Right hindlimb (tissue), 1 donor: ENCODE data around the gene AKR1A1.
"Not testable (repeated sequence)": the region's sequence is repeated elsewhere in the genome, so short reads cannot be mapped to it uniquely, and the experiment has no call there.

Experiments used
- DNase-seq: peaks from one replicate; pipeline ENCODE4 v3.0.0-alpha.2; 2018

Gene AKR1A1

DNA sequence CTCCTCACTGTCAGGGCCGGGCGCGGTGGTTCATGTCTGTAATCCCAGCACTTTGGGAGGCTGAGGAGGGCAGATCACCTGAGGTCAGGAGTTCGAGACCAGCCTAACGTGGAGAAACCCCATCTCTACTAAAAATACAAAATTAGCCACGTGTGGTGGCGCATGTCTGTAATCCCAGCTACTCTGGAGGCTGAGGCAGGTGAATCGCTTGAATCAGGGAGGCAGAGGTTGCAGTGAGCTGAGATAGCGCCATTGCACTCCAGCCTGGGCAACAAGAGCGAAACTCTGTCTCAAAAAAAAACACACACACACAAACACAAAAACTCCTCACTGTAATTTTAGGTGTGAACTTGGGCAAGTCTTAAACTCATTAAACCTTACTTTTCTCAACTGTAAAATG lies 26.7 kb upstream of the AKR1A1 start:
- DNase-seq: not testable (repeated sequence)

DNA sequence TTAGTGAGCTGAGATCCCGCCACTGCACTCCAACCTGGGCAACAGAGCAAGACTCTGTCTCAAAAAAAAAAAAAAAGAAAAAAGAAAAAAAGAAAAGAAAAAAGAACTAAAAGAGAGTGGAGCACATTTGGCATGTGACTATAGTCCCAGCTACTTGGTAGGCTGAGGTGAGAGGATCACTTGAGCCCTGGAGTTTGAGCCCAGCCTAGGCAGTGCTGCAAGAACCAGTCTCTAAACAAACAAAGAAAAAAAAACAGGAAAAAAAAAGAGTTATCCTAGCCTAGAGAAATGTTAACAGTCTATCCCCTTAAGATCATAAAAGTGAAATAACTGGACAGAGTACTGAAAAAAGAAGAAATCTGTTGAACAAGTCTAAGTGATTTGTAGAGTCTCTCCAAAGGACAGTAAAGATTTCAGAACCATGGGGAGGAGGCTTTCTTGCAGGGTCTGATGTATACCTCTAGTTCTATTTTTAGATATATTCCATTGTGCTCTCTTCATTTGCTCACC lies 24.4 kb upstream of the AKR1A1 start:
- DNase-seq: no peak

DNA sequence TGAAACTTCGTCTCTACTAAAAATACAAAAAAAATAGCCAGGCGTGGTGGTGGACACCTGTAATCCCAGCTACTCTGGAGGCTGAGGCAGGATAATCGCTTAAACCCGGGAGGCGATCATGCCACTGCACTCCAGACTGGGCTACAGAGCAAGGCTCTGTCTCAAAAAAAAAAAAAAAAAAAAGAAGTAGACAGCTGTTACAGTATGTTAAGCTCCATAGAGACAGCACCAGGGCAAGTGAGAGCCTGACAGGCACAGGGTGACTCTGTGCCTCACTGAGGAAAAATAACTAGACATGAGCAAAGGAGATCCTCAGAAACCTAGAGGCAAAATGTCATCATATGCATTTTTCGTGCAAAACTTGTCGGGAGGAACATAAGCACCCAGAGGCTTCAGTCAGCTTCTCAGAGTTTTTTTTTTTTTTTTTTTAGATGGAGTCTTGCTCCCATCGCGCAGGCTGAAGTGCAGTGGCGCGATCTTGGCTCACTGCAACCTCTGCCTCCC lies 19.9 kb upstream of the AKR1A1 start:
- no peak for DNase-seq

DNA sequence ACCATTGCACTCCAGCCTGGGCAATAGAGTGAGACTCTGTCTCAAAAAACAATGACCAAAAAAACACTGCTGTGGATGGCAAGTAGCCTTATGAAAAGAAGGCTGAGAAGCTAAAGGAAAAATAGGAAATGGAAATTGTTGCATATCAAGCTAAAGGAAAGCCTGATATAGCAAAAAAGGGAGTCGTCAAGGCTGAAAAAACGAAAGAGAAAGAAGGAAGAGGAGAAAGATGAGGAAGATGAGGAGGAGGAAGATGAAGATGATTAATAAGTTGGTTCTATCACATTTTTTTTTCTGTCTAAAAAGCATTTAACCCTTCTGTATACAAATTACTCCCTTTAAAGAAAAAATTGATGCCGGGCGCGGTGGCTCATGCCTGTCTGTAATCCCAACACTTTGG lies 18.8 kb upstream of the AKR1A1 start:
- DNase-seq: no peak

DNA sequence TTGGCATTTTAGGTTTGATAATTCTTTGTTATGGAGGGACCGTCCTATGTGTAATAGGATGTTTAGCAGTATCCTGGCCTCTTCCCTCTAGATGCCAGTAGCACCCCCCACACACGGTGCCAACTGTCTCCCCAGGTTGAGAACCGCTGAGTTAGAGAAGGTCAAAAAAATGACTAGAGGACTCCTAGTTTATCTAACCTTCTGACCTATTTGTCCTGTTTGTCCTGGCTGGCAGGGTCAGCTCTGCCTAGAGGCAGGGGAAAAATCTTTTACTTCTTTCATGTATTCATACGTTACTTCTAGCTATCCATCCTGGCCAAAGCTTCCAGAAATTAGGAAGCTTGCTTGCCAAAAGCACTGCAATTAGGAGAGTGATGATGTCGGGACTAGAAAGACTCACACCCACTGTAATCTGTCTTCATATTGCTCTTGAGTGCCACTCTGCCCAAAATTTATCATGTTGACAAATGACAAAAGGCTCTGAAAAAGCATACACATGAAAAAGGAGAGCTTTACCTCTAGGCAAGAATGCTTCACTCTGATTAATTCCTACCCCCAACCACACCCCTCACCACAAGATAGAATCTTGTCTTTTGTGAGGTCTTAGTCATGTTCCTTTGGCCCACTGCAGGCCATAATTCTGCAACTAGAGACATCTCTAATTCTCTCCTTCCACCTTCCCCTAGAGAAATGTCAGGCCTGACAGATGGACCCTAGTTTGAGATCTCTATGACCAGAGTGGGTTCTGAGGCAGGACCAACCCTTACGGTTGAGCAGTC lies 14.4 kb upstream of the AKR1A1 start:
- DNase-seq: no peak

DNA sequence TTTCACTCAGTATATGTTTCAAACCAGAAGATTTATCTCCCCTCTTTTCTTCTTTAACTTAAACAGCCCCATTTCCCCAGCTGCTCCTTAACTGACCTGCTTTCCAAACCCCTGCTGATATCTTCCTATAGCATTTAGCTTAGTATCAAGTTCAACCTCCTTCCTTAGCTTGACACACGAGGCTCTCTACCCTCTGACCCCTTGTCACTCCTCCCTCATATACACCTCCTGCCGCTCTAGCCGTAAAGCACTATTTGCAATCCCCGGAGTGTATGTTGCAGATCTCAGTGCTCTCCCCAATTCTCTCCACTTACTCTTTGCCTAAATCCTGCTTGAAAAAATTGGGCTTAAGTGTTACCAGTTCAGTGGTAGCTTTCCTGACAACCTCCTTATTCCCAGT lies 13.7 kb upstream of the AKR1A1 start:
- no peak for DNase-seq

DNA sequence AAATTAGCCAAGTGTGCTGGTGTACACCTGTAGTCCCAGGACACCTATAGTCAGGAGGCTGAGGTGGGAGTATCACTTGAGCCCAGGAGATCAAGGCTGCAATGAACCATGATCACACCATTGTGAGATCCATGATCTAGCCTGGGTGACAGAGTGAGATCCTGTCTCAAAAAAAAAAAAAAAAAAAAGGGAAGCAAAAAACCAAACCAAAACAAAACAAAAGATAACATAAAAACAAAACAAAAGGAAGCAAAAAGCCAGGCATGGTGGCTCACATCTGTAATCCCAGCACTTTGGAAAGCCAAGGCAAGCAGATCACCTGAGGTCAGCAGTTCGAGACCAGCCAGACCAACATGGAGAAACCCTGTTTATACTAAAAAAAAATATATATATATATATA lies 9.4 kb upstream of the AKR1A1 start:
- DNase-seq: no peak

DNA sequence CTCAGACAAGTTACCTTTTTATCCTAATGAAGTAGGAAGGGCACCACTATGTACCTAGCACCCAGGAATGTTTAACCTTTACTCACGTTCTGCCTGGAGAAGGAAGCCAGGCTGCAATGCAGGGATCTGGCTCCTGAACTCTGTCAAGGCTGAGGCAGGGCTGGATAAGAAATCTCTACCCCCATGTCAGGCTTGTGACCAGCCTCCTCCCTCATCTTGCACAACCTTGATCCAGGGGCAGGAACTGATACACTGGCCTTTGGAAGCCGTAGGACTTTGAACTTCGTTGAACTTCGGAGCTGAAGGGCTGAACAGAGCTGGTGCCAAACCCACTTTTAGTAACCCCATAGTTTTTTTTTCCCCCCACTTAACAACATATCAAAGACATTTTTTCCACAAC lies 8.0 kb upstream of the AKR1A1 start:
- DNase-seq: no peak

DNA sequence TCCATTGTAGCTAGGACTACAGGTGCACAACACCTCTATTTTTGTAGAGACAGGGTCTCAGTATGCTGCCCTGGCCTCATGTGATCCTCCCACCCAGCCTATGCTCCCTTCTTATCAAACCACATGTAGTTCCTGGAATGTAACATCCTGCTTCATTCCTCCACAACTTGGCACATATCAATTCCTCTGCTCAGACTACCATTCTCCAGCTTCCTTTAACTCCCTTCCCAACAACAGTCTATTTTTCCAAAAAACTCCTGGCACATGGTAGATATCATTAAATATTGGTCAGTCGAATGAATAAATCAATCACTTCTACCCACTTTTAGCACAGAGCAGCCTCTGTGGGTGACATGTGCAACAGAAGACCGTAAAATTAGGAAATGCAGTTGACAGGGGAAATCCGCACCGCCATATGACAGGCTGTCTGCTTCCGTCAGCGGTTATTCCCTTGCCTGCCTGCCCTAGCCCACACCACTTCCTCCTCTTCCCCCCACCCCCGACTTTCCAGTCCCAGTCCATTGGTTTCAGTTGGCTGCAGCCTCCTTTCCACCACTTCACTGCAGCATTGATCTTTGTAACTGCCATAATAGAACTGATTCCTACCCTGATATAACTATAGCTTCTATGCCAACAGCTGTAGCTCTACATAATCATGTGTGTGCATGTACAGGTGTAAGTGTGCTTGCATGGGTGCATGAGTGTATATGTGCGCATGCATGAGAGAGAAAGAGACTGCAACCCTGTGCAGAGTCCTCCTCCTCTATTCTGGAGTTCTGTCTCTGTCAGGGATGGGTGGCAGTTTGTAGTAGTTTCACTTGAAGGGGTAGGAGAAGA lies 6.8 kb upstream of the AKR1A1 start:
- DNase-seq: peak; percentile 57

DNA sequence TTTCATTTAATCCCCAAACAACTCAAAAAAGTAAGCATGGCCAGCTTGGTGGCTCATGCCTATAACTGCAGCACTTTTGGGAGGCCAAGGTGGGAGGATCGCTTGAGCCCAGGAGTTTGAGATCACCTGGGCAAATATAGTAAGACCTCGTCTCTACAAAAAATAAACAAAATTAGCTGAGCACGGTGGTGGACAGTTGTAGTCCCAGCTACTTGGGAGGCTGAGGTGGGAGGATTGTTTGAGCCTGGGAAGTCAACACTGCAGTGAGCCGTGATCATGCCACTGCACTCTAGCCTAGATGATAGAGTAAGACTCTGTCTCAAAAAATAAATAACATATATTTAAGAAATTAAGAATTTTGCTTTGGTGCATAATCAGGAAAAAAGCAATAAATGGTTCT lies 6.1 kb upstream of the AKR1A1 start:
- no peak for DNase-seq

DNA sequence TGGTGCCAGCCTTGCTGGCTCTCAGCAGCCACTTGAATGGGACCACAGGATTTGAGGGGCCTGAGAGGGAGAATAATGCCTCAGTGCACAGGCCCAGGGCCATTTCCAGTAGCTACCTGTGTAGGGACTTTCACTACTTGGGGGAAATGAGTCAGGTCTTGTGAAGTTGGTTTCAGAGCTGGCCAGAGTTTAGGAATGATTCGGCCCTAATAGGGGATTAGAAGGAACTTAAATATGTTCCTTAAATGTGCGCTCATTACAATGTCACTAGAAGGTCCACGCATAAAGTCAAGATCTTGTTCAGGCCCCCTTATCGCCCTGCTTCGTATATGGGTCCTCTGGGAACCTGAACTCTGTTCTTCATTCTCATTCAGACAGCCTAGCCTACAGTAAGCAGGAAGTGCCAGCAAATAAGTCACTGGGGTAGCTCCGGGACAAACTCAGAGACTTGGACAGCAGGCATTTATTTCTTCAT lies 5.6 kb upstream of the AKR1A1 start:
- no peak for DNase-seq

DNA sequence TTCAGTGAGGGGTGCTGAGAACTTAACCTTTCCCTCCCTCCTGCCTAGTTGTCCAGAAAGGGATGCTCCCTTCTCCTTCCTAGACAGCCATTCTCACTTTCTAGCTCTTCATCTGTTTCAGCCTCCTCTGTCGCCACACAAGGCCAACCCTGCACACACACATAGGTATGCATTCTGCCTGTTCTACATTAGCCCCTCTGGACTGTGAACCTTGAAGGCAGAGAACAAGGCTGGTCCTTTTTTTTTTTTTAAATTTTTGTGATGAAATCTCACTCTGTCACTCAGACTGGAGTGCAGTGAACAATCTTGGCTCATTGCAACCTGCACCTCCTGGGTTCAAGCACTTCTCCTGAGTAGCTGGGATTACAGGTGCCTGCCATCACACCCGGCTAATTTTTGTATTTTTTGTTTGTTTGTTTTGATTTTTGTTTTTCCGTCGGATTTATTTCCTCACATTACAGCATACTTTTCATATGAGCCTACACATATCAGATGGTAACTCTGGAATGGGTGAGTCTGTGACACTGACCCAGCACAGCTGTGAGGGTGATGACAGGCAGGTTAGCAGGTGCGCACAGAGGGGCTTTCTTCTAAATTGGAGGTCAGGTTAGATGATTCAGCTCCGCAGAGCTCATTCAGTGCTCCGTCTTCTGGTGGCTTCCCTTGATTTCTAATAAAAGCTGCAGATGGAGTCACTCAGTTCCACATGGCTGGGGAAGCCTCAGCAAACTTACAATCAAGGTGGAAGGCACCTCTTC lies 4.9 kb upstream of the AKR1A1 start:
- no peak for DNase-seq

DNA sequence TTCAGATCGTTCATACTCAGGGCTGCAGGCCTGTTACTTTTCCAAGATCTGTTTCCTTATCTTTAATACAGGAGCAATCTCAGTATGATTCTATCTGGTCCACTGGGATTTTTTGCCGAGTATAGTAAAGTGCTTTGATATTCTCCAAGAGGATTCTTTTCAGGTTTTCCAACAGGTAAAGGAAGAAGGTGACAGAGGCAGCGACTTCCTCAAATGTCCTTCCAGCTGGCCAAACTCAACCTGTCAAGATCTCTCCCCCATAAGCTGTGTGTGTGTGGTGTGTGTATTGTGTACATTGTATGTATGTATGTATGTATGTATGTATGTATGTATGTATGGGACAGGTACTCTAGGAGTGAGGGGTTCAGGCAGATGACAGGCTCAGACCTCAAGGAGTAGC lies 1.1 kb downstream of the AKR1A1 start:
- no peak for DNase-seq

DNA sequence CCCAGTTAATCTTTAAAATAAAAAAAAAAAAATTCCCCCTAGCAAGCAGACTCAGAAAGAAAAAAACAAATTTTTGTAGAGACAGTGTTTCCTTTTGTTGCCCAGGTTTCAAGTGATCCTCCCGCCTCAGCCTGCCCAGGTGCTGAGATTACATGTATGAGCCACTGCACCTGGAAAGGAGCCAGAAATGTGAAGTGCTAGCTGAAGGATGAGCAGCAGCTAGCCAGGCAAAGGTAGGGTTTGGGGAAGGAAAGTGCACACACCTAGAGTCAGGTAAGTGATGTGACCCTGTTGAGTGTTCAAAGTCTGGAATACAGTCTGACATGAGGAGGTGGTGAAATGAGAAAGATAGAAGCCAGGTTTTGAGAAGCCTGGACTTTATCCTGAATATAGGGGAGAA lies 1.7 kb downstream of the AKR1A1 start:
- no peak for DNase-seq

DNA sequence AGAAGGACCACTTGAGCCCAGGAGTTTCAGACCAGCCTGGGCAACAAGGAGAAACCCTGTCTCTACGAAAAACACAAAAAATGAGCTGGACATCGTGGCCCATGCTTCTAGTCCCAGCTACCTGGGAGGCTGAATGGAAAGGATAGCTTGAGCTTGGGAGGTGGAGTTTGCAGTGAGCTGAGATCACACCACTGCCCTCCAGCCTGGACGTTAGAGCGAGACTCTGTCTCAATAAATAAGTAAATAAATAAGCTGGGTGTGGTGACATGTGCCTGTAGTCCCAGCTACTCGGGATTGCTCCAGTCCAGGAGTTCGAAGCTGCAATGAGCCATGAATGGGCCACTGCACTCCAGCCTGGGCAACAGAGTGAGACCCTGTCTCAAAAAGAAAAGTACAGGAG lies 3.6 kb downstream of the AKR1A1 start:
- no peak for DNase-seq

DNA sequence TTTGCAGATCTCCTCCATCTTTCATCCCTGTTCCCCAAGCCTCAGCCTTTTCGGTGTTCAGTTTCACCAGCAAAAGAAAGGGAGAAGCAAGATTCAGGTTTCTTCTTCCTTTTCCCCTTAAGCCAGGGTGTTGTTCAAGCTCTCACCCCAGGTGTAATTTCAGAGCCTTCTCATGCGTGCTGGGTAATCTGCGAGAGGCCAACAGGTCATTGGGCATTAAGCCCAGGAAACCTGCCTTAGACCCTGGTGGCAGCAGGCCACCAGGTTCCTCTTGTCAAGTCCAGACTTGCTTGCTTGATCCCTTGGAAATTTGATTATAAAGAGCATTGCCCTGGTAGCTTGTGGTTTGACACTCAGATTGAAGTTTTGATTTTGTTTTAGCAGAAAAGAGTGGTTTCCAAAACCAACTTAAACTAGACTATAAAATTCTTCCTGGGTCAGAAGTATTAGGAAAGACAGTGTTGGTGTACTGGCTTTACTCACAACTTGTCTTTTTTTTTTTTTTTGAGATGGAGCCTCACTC lies 6.9 kb downstream of the AKR1A1 start:
- DNase-seq: no peak

DNA sequence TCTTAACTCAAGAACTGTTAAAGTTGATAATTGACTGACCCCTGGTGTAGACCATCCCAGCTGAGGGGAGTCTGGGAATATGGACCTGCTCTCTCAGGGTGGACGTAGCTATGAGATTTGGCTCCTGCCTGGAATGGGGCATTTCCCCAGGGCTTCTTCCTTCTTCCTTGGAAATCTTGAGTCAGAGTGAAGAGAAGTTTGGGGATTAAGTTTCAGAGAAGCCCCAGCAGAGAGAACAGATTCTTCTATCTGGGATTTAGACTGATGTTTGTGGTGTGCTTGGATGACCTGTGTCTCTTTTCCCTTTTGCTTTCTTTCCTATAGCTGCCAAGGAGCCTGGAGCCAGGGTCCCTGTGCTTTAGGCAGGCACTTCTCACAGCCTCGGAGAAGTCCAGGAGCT lies 13.2 kb downstream of the AKR1A1 start:
- DNase-seq: no peak

DNA sequence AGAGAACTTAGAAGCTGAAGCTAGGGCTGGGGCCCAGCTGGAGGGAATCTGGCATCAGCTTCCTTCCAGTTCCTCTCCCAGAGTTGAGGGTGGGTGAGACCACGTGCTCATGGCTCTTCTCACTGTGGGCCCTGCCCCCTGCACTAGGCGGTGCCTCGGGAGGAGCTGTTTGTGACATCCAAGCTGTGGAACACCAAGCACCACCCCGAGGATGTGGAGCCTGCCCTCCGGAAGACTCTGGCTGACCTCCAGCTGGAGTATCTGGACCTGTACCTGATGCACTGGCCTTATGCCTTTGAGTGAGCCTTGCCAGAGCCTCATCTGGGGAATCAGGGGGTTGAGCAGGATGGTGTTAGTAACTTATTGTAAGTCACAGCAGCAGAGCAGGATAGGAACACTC lies 16.1 kb downstream of the AKR1A1 start:
- DNase-seq: no peak

DNA sequence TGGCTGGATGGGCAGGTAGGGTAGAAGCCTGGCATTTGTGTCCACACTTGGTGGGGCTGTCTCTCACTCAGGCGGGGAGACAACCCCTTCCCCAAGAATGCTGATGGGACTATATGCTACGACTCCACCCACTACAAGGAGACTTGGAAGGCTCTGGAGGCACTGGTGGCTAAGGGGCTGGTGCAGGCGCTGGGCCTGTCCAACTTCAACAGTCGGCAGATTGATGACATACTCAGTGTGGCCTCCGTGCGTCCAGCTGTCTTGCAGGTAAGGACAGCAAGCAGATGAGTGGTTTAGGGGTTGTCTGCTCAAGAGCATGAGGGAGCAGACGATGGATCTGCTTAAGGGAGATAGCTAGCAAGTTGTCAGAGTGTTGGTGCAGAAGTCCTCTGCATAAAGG lies 17.3 kb downstream of the AKR1A1 start:
- no peak for DNase-seq

DNA sequence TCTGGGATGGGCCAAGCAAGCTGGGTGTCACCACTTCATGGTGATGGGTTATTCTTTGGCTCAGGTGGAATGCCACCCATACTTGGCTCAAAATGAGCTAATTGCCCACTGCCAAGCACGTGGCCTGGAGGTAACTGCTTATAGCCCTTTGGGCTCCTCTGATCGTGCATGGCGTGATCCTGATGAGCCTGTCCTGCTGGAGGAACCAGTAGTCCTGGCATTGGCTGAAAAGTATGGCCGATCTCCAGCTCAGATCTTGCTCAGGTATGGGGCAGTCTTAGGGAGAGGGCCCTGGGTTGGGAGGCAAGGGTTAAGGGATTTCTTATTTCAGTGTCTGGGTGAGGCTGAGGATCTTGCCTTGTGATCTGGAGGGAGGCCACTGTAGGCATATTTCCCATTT lies 17.8 kb downstream of the AKR1A1 start:
- no peak for DNase-seq

DNA sequence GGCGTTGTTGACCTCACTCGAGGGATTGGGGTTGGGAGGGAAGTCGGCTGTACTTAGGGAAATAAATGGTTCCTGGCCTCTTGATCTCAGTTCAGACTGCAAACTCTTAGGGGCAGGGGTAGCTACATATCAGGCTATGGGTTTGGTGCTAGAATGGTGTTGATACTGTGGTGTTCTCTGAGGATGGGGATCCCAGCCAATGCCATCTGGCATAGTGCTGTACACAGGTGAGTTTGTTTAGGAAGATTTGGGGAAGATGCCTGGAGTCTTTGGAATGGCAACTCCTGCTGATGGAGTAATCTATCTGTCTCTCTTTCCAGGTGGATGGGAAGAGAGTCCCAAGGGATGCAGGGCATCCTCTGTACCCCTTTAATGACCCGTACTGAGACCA lies 18.9 kb downstream of the AKR1A1 start:
- DNase-seq: no peak

DNA sequence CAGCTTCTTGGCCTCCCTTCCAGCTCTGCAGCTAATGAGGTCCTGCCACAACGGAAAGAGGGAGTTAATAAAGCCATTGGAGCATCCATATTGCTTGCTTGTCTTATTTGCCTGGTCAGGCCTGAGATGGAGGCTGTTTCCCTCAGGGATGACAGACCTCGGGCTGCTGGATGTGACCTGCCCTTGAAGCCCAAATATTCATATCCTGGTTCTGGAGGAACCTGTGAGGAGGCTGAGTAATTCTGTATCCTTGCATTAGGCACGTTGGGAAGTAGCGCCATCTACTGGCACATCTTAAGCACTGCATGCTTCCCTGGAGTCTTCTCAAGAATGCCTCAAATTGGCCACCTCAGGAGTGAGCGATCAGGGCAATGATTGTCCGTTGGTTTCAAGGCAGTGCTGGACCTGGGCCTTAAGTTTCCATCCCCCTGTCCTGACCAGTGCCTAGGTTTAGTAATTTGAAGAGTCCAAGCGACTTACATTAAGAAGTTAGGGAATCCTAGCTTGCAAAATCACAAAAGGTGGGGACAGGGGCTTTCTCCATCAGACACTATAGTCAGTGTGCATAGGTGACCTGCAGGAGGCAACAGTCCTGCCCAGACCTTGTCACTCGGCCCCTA lies 19.4 kb downstream of the AKR1A1 start:
- DNase-seq: peak; percentile 62
